Tongue (tissue), 2 donors: ENCODE measurements around the gene CLPSL2. TPM values are rescaled to one million over a fixed set of nuclear protein-coding genes. Genes with fewer than 3 reads are reported as not detected.

ENCODE experiments used
- DNase-seq: peaks from one replicate; pipeline ENCODE4 v3.0.0-alpha.2; 2015
- total RNA-seq: library from RNA; depleted of rRNA; stranded (reverse); fragments of >200 nt; gene quantifications from one replicate; pipeline ENCODE4 v1.2.3, GENCODE V29; 2014

Gene CLPSL2
- total RNA-seq, 1 donor from 2014 or later = not detected

DNA sequence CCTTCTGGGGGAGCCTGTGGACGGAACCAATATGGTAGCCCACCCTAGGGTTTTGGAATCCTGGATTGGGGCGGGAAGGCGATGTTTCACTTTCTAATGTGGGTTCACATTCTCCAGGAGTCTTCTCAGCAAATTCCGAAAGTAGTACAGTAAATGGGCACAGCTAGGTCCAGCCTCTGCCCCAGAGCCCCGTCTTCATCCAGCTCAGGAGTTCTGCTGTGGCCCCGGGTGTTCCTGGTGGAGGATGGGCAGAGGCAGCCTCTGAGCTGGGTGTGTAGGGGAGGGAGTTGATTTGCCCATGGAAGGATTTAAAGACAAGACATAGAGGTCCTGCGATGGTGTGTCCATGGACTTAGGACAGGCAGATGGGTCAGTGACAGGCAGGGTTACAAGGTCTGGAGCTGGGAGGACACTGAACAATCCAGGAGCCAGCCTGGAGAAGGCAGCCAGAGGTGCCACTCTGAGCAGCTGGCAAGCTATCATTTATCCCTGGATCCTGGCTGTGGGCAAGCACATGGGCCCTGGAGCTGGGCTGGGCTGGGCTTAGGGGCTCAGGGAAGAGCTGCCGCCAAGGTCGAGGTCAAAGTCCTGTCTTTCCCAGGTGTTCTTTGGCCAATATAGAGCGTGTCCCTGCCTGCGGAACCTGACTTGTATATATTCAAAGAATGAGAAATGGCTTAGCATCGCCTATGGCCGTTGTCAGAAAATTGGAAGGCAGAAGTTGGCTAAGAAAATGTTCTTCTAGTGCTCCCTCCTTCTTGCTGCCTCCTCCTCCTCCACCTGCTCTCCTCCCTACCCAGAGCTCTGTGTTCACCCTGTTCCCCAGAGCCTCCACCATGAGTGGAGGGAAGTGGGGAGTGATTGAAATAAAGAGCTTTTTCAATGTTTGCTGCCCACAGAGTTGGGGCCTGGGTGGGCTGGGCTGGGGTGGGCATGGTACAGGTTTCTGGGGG is 11.1 kb downstream of the CLPSL2 start:
- DNase-seq = no peak

DNA sequence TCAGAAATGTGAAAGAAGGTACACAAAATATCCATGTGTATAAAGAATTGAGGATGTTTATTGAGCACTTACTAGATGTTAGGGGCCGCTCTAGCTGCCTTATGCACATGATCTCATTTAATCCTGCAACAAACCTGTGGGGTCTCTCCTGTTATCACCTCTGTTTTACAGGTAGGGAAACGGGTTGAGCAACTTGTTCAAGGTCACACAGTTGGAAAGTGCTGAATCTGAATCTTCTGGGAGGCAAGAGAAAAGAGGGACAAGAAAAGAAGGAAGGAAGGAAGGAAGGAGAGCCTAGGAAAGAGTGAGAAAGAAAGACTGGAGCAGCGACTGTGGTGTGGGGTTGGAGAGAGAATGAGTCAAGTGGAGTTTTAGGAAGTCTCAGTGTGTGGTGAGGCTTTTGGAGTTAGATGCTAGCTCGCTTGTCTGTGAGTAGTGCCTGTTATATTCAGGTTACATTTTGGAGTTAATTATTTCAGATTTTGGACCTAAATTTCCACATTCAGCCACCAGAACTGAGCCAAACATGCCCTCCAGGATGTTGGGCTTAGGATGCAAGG is 12.1 kb downstream of the CLPSL2 start:
- DNase-seq = no peak

DNA sequence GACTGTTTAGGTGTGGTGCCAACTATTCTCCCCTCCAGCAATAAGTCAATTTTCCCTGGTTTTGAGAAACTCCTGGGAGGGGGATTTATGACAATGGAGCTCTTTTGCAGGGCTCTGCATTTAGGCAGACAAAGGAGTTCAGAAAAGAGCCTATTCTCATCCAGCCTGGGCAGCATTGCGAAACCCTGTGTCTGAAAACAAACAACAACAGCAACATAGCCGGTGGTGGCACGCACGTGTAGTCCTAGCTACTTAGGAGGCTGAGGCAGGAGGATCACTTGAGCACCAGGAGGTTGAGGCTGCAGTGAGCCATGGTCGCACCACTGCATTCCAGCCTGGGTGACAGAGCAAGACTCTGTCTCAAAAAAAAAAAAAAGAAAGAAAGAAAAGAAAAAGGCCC is 14.3 kb downstream of the CLPSL2 start:
- no peak for DNase-seq

DNA sequence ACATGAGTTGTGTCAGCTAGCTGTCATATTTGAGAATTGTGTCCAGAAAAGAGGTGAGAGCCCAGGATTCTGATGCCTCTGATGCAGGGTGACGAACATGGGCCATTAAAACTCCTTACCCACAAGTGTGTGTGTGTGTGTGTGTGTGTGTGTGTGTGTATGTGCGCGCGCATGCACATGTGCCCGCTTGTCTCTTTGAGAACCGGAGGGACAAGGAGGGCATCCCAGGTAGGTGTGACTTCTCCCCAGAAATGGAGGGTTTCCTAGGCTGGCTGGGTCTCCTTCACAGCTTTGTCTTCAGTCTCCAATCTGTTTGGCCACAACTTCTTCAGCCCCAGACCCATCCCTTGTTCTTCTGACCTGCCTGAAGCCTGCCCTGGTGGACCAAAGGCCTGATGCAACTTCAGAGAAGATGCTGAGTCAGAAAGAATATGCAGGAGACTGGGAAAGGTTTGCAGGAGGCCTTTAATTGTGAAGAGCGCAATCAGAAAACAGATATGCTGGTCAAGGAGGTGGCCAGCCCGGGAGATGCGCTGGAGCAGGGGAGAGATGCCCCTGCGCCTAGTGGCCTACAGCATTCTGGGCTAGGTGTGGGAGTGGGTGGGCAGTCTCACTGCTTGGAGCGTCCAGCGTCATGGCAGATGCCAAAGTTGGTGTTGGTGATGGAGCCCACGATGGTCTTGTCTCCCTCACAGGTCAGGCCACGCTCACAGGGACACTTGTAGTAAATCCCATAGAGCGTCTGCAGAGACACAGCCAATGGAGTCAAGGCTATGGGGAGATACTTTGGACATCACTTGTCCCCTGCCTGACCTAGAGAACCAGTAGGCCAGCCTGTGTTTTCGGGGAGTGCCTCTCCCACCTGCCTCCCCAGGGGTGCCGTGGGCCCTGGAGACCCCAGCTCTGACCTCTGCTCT is 18.4 kb downstream of the CLPSL2 start:
- DNase-seq = no peak

DNA sequence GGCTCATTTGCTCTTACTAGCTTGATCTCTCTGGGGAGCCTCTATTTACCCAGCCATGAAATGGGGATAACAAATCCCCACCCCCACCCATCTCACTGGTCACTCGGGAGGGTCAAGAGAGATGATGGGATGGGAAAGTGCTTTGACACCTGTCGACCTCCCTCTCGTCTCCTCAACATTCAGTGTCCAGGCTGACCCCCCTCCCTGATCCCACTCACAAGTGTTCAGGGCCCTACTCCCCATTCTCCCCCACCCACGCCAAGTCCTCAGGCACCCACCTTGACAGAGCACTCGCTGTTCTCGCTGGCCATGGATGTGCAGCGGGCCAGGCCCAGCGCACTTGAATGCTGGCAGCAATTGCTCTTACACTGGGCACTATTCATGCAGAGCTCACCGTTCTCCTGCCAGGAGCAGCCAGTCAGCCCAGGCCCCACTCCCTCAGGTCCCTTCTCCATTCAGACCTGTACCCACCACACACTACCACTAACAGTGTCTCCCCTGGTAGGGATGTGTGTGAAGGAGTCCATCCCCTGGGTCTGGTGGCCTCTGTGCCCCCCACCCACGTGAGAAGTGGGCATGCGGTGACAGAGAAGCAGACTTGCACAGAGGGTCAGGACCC is 19.2 kb downstream of the CLPSL2 start:
- no peak for DNase-seq

DNA sequence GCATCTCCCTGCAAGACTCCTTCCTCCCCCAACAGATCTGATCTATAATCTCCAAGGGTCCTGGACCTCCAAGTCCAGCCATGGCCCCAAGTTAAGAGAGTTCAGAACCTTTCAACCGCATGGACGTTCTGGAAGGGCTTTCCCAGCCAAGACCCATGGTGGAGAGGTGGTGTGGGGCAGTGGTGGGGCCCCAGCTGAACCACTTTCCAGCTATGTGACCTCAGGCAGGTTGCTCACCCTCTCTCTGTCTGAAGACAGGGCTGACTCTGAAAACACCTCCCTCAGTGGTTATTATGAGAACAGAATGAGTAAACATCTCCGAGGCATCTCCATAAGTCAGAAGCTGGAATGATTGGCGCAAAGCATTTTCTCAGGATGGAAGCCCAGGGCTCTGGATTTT is 19.8 kb downstream of the CLPSL2 start:
- no peak for DNase-seq

DNA sequence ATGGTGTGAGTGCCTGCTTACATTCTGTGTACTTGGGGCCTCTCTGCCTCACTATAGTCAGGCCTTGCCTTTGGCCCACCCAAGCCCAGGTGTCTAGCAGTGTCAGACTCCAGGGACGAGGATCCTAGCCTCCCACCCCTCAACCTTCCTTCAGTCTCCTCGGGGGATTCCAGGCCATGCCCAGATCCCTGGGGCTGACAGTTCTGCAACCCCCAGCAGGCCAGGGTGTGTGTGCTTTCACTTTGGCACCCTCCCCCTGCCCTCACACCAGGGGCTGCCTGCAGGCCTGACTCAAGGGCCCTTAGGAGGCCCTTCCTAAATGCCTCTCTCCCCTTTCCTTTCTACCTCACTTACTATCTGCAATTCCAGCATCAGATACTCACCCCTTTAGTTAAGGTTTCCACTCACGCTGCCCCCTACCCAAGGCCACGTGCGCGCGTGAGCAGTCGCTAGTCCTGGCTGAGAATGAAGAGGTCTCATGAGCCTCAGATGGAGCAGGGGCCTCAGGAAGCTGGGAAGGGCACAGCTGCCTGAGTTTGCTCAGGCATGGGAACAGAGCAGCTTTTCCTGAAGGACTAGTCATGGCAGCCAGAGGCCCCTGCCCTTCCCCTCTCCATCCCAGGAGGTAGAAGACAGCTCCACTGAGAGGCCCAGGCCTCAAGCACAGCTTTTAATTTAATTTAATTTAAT is 21.6 kb downstream of the CLPSL2 start:
- no peak for DNase-seq

DNA sequence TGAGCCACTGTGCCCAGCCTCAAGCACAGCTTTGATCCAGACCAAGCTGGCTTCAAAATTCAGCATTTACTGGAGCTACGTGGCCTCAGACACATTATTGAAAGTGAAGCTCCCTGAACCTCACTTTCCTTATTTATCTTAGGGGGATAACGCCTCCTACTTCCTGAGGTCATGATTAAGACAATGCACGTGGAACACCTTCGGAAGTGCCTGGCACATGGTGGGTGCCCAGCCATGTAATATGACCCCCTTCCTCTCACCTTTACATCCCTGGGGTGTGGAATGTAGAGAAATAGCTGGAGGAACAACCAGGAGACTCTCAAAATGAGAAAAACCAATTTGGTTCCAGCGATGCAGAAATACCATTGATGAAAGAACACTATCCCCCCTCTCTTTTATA is 22.3 kb downstream of the CLPSL2 start:
- no peak for DNase-seq

DNA sequence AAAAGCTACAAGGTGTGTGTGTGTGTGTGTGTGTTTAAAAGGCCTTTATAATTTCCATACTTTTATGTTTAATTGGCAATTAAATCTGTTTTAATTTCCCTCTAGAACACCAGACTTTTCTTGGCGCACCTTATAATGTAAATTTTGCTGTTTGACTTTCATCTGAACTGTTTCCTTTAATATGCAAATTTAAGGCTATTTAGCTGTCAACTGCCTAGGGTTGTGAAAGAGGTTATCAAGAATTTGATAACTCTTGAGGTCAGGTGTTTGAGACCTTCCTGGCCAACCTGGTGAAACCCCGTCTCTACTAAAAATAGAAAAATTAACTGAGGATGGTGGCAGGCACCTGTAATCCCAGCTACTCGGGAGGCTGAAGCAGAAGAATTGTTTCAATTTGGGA is 24.8 kb downstream of the CLPSL2 start:
- no peak for DNase-seq

DNA sequence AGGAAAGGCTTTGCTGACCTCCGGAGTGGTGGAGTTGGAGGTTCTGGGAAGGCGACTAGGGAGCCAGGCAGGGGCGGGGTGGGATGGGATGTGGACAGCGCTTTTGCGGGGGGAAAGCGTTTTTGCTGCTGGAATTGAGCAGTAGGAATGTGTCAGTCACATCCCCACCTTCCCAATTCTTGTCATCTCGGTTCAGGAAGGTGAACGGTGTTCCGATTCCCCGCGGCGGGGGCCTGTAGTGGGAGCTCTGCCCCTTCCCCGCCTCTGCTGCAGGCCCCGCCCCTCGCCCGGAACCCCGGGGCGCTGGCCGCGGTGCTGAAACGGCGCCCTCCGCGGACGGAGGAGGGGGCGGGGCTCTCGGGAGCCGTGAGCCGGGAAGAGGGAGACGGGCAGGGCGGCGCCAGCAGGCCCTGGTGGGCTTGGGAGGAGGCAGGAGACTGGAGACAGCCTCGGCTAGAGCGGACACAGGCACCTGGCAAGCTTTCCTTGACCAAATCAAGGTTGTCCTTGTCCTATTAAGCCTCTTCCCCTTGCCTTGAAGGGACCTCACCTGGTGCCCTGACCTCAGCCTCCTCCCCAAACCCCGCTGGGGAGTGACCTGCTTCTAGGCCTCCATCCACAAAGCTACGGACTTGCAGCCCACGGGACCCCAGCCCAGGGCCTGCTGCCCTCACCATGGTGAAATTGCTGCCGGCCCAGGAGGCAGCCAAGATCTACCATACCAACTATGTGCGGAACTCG is 28.8 kb downstream of the CLPSL2 start, which contains the start of gene LHFPL5:
Gene LHFPL5 (plus strand): TSS at position 357 of the 741 bp plus-strand sequence. CDS start 319 bp downstream, at position 676.
- DNase-seq = peak; percentile 76

DNA sequence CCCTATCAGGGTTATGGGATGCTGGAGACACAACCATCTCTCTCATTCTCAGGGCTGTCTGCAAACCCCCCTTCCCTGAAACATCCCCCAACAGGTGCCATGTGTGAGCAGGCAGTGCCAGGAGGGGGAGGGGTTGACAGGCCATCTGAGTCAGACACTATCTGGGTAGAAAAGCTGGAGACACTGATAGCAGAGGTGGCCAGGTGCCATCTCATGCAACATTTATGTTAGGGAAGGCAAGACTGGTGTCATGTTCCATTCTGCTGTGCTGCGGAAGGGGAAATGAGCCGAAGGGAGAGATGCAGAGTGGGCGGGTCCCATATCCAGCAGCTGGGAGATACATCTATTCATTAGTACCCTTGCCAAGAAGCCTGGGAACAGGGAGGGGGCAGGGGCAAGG is 32.3 kb downstream of the CLPSL2 start:
- peak; percentile 83 for DNase-seq

DNA sequence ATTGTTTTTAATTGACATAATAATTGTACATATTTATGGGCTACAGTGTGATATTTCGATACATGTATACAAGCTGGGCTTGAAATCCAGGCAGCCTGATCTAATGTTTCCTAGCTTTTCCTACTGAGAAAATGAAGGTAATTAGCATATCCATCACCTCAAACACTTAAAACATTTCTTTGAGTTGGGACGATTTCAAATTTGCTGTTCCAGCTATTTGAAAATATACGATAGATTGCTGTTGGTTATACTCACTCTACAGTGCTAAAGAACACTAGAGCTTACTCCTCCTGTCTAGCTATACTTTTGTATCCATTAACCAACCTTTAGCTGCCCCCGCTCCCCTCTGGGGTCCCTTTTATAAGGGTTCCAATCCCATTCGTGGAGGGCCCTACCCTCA is 33.4 kb downstream of the CLPSL2 start:
- DNase-seq = no peak

DNA sequence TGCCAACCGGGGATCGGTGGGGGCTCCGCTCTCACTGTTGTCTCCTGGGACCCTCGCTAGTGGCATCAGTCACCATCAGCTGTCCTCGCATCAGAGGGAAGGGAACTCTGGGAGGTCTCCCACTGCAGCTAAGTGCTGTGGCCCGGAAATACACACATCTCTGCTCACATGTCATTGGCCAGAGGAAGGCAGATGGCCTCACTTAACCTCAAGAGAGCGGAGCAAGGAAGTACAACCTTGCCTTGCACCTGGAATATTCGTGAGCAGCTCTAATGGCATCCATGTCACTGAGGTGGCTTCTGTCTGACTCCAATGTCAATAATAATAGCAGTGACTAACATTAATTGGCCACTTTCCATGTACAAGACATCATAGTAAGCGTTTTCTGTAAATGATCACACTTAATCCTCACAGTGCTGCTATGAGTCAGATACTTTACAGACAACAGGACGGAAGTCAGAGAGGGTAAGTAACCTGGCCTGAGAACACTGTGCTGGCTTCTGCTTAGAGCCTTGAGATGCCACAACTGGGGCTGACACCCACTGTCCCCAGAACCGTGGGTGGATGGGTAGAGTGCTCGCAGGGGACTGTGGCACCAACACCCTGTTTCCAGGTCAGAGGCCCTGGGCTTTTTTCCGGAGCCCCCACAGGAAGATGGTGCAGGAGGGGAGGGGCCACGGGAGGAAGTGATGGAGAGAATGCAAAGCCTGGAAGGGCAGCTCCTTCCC is 34.7 kb downstream of the CLPSL2 start:
- peak; percentile 40 for DNase-seq

DNA sequence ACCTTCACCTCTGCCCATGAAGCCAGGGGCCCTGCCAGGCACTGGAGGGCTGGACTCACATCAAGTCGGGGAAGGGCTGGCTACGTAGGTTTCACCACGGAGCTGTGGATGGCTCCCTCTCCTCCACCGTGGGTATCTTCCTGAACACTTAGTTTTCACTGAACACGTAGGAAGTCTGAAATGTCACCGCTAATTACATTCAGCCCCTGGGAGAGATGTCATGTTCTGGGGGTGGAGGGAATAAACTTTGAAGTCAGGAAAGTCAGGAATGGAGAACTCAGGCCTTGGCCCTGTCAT is 35.2 kb downstream of the CLPSL2 start:
- no peak for DNase-seq

DNA sequence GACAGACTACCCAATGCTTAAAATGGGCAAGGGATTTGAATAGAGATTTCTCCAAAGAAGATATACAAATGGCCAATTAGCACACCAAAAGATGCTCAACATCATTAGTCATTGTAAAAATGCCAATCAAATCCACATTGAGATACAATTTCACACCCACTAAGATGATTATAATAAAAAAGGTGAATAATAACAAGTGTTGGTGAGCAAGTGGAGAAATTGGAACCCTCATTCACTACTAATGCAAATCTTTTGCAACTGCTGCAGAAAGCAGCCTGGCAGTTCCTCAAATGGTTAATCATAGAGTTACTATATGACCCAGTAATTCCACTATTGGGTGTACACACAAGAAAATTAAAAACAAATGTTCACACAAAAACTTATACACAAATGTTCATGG is 41.1 kb downstream of the CLPSL2 start:
- no peak for DNase-seq

DNA sequence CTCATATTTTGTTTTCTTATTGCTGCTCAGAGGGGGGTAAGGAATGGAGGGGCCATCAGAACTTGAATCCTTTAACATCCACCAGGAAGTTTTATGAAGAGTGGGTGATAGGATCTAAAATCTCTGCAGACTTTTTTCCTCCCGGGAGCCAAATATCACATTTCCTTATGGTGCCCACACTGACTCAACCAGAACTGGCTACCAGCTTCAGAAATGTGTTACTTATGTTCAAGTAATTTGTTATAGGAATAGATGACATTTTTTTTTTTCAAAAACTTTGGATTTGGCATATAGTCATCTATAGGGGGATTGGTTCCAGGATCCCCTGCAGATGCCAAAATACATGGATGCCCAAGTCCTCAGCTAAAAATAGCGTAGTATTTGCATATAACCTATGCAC is 47.2 kb downstream of the CLPSL2 start:
- DNase-seq = no peak

DNA sequence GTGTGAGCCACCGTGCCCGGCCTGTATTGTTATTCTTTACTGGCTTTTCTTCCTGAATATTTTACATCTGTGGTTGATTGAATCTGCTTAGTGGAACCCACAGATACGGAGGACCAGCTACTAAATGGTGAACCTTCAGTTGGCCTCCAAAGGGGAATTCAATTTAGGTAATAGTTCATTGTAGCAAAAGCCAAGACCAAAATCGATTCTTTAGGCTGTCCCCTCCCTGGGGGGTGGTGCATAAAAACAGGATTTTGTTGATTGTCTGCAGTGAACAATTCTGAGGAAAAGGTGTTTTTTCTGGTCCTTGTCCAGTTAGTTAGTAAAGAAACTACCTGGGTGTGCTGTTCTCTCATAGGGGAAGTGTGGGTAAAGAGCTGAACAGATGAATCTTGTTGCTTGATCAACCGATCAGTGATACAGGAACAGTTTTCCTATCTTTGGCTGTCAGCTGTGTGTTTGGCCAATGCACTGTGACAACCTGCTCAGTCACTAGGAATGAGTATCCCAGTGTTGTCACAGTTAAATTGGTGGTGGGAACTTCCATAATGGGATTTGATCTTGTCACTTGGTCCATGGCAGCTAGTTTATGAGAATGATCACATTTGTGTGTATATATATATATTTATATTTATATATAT is 48.3 kb downstream of the CLPSL2 start:
- no peak for DNase-seq
